Measurements from ENCODE around the gene PAX3. TPM values are rescaled to one million over a fixed set of nuclear protein-coding genes. Genes with fewer than 3 reads are reported as not detected.

PAX3 gene
- total RNA-seq, 4 donors from 2014 or later: 2.7 to 4.5 (median 3.6) TPM

DNA sequence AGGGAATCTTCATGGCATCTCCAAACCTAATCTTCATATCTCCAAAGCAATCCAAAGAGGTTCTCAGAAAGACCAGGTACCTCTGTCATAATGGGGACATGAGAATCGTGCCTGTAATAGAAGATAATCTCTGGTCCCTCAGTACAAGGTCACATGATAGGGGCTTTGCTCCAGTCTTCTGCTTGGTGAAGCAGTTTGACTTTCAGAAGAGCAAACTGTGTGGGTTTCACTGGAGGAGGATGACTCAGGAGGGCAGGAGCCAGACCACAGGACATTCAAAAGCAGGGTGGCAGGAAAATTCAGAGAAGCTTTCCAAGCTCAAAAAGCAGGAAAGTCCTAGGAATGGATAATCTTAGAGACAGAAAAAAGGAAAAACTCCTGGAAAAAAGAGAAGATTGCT is 10.6 kb upstream of the PAX3 start:
- no peaks in the 10 kb centered on the region for H3K9me3 ChIP-seq
- ATAC-seq: no peak
- H3K4me1 ChIP-seq: peaks cover 19 to 26% of the 10 kb centered on the region in 2 donors
- peaks cover 97 to 99% (median 98%) of the 10 kb centered on the region in 3 donors for H3K27me3 ChIP-seq
- intact Hi-C loops (cut with DNase I; ENCODE audit: low total_unique reads) (no loop called here), in situ Hi-C loops (cut with MboI; ENCODE audit: low sequenced_read_pairs in 4 of 4) (loop anchor here in 3 of 4 donors (10.0 to 25.0 kb wide), 3 partner anchors 247 to 255 kb away; no protein-coding TSS in a partner anchor)
- TF ChIP-seq POLR2A (IDR thresholded peaks at IDR 0.05): no peak
- TF ChIP-seq, protein P1, sequence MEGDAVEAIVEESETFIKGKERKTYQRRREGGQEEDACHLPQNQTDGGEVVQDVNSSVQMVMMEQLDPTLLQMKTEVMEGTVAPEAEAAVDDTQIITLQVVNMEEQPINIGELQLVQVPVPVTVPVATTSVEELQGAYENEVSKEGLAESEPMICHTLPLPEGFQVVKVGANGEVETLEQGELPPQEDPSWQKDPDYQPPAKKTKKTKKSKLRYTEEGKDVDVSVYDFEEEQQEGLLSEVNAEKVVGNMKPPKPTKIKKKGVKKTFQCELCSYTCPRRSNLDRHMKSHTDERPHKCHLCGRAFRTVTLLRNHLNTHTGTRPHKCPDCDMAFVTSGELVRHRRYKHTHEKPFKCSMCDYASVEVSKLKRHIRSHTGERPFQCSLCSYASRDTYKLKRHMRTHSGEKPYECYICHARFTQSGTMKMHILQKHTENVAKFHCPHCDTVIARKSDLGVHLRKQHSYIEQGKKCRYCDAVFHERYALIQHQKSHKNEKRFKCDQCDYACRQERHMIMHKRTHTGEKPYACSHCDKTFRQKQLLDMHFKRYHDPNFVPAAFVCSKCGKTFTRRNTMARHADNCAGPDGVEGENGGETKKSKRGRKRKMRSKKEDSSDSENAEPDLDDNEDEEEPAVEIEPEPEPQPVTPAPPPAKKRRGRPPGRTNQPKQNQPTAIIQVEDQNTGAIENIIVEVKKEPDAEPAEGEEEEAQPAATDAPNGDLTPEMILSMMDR (IDR thresholded peaks at IDR 0.05 in 4 of 5, conservative IDR thresholded peaks at IDR 0.05 in 1 of 5): no peak
- H3K27ac ChIP-seq: no peak overlapping the region
- no peak overlapping the region for H3K4me3 ChIP-seq
- no peak for DNase-seq
- no peaks in the 10 kb centered on the region for H3K36me3 ChIP-seq

DNA sequence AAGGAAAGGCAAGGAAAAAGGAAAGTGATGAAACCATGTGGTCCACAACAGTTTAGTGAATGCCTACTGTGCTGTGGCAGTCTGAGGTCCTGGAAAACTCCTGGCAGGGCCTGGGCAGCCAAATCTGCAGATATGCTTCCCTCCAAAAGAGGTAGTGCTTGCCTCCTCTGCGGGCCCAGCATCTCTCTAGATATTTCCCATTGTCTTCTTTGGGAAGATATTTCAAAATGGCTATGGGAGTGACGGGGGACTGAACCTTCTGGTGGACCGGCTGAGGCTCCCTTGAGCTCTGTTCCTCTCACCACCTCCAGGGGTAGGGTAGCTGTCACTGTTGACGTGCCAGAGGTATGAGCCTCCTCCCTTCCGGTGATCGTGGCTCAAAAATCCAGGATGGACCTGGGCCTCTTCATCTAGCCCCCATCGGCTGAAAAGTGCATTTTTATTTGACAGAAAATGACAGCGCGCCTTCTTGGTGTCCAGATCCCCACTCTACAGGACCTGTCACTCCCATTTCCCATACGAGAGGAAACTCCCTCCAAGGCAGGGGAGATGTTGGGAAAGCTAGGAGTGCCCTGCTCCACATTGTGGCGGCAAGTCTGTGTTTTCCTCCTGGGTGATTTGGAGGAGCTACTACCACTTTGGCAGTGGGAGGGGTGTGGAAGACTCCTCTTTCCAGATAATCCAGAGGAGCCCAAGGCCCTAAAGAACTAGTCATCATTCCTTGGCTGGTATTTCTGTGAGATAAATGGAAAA is 9.4 kb upstream of the PAX3 start:
- Histone ChIP-seq H3K36me3 (no peaks in the 10 kb centered on the region), H3K4me3 (no peak overlapping the region), H3K9me3 (no peaks in the 10 kb centered on the region), H3K27ac (no peak overlapping the region), H3K27me3 (peaks cover 96 to 98% (median 98%) of the 10 kb centered on the region in 3 donors), H3K4me1 (peaks cover 26% of the 10 kb centered on the region in 2 donors)
- intact Hi-C loops (cut with DNase I; ENCODE audit: low total_unique reads): no loop called here
- ATAC-seq: no peak
- TF ChIP-seq, protein P1 (IDR thresholded peaks at IDR 0.05 in 4 of 5, conservative IDR thresholded peaks at IDR 0.05 in 1 of 5): no peak
- TF ChIP-seq POLR2A (IDR thresholded peaks at IDR 0.05): no peak
- DNase-seq: no peak
- in situ Hi-C loops (cut with MboI; ENCODE audit: low sequenced_read_pairs in 4 of 4): loop anchor here in 3 of 4 donors (10.0 to 25.0 kb wide), 3 partner anchors 246 to 254 kb away; no protein-coding TSS in a partner anchor

DNA sequence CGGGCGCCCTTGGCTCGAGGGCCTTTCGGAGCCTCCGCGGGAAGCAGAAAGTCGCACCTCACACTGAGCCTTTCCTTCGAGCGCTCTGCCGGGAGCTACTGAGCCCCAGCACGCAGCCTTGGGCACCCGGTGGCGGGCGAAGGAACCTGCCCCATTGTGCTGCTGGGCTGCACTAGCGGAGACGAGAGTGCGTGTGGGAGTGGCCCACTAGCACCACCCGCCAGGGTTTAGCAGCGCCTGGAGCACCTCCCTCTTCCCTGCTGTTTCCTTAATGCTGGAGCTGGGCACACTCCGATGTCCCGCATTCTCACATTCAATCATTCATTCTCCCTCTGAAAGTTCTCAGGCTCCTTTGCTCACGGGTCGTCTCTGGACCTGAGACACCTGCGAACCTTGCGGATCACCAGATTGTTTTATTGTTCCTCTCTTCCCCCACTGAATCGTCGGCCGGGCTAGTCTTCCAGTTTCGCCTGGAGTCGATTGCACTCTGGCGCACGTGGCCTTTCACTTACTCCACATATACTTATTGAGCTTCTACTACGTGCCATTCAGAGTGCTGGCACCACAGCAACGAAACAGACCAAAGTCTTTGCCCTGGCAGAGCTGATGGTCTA is 8.5 kb upstream of the PAX3 start:
- Histone ChIP-seq H3K4me1 (peaks cover 21 to 26% of the 10 kb centered on the region in 2 donors), H3K4me3 (no peak overlapping the region), H3K27me3 (peaks cover 96 to 98% (median 98%) of the 10 kb centered on the region in 3 donors), H3K36me3 (no peaks in the 10 kb centered on the region), H3K9me3 (no peaks in the 10 kb centered on the region), H3K27ac (no peak overlapping the region)
- no peak for ATAC-seq
- TF ChIP-seq, protein P1 (IDR thresholded peaks at IDR 0.05 in 4 of 5, conservative IDR thresholded peaks at IDR 0.05 in 1 of 5): no peak
- intact Hi-C loops (cut with DNase I; ENCODE audit: low total_unique reads): no loop called here
- in situ Hi-C loops (cut with MboI; ENCODE audit: low sequenced_read_pairs in 4 of 4): loop anchor here in 3 of 4 donors (10.0 to 25.0 kb wide), 3 partner anchors 245 to 255 kb away; no protein-coding TSS in a partner anchor
- no peak for DNase-seq

DNA sequence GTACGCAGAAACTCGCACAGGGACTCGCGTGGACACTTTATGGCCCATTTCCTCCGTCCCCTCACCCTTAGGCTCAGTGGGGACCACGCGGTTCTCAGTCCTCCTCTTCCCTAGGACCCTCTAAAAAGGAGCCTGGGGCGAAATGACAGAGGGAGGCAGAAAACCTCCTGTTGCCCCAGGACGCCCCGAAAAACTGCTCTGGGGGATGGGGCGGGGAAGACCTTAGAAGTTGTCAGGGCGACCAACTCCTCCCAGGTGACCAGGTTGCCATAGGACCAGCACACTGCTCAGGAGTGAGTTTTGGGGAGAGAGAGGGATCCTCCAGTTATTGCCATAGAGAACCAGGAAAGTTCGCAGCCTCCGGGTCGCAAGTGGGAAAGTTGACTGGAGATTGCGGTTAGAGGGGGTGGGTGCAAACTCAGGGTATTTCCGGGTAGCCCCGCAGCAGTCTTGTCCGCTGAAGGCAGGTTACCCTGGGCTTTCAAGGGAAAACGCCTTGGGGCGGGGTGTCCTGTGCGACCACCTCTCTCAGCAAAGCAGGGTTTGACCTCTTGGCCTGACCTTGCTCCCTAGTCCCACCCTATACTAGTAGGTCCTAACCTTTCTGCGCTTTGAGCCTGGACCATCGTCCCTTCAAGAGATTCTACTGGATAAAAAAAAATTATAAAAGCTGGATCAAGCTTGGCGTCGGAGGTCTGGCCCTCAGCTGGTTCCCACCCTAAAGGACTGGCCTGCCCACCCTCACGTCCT is 7.8 kb upstream of the PAX3 start:
- H3K4me1 ChIP-seq: peaks cover 18 to 26% of the 10 kb centered on the region in 2 donors
- no peak for ATAC-seq
- H3K9me3 ChIP-seq: no peaks in the 10 kb centered on the region
- no peak for DNase-seq
- peak overlapping the region; percentile 65 to 83 (median 70) for H3K4me3 ChIP-seq
- TF ChIP-seq POLR2A (IDR thresholded peaks at IDR 0.05): no peak
- TF ChIP-seq, protein P1 (IDR thresholded peaks at IDR 0.05 in 4 of 5, conservative IDR thresholded peaks at IDR 0.05 in 1 of 5): no peak
- H3K27ac ChIP-seq: peak overlapping the region in 2 of 4 donors; percentile 66 to 68
- H3K36me3 ChIP-seq: no peaks in the 10 kb centered on the region
- intact Hi-C loops (cut with DNase I; ENCODE audit: low total_unique reads): no loop called here
- H3K27me3 ChIP-seq: peaks cover 94 to 98% (median 98%) of the 10 kb centered on the region in 3 donors
- in situ Hi-C loops (cut with MboI; ENCODE audit: low sequenced_read_pairs in 4 of 4): loop anchor here in 3 of 4 donors (10.0 to 25.0 kb wide), 3 partner anchors 244 to 256 kb away; no protein-coding TSS in a partner anchor
